ENCODE measurements around the gene DGKI.

Gene DGKI

DNA sequence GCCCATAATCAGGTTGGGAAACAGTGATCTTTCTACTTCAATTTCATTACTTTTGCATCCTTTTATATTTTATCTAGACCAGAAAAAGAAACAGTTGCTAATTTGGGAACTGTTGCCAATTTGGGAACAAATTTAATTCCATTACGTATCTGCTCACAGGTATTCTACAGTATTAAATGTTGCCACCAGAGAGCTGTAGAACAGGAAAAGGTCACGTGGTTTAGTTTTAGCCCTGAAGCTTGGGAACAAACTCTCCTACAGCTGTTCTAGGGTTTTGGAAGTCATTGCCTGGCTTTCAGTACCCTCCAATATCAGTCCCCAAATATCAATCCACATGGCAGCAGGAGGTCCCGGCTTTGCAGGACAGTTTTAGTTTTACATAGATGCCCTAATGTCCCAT, 172.7 kb downstream of the DGKI start:
- POLR2A ChIA-PET: no interaction called here
- CTCF ChIA-PET: interaction anchor here (1.6 kb wide), 1 partner anchor 18 kb away, joined by 7 read pairs; no protein-coding TSS in a partner anchor
- DNase-seq (ENCODE audit: extremely low spot score): no peak
- TF ChIP-seq ARNT (IDR thresholded peaks at IDR 0.05) (no peak), FOXK2 (IDR thresholded peaks at IDR 0.05) (no peak), SP1 (IDR thresholded peaks at IDR 0.05) (no peak), CTBP1 (IDR thresholded peaks at IDR 0.05; ENCODE audit: borderline replicate concordance) (no peak), HDGF (IDR thresholded peaks at IDR 0.05; ENCODE audit: borderline replicate concordance) (no peak), ZNF384 (IDR thresholded peaks at IDR 0.05) (no peak), SUZ12 (IDR thresholded peaks at IDR 0.05) (no peak), NFRKB (IDR thresholded peaks at IDR 0.05) (no peak), L3MBTL2 (conservative IDR thresholded peaks at IDR 0.05) (no peak), TARDBP (IDR thresholded peaks at IDR 0.05) (no peak), LEF1 (IDR thresholded peaks at IDR 0.05; ENCODE audit: borderline replicate concordance) (no peak), BHLHE40 (IDR thresholded peaks at IDR 0.05; ENCODE audit: borderline replicate concordance) (no peak)
- TF ChIP-seq, protein P1, sequence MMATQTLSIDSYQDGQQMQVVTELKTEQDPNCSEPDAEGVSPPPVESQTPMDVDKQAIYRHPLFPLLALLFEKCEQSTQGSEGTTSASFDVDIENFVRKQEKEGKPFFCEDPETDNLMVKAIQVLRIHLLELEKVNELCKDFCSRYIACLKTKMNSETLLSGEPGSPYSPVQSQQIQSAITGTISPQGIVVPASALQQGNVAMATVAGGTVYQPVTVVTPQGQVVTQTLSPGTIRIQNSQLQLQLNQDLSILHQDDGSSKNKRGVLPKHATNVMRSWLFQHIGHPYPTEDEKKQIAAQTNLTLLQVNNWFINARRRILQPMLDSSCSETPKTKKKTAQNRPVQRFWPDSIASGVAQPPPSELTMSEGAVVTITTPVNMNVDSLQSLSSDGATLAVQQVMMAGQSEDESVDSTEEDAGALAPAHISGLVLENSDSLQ (IDR thresholded peaks at IDR 0.05): no peak

DNA sequence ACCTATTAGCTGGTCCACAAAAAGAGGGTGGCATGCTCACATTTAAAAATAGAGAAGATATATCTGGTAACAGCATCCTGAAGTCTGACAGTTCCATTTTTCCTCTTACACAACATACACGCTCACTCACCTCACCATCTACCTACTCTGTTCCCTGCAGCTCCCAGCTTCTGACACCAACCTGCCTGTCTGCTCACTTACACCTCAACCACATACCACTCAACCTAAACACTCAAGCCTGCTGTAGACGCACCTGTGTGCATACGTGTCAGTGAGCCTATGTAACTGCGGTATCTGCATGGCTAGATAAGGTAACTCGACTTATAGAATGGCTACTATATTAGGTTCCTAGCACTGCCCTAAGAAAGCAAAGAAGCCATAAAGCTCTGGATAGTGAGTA, 174.9 kb downstream of the DGKI start:
- no peak for DNase-seq (ENCODE audit: extremely low spot score)
- TF ChIP-seq ELF4 (IDR thresholded peaks at IDR 0.05): no peak
- no peak for TF ChIP-seq ZNF384 (IDR thresholded peaks at IDR 0.05)
- no peak for TF ChIP-seq FOXM1 (IDR thresholded peaks at IDR 0.05; ENCODE audit: borderline replicate concordance)
- no peak for TF ChIP-seq SUZ12 (IDR thresholded peaks at IDR 0.05)
- TF ChIP-seq, protein P1 (IDR thresholded peaks at IDR 0.05): no peak
- TF ChIP-seq SP1 (IDR thresholded peaks at IDR 0.05): no peak
- no peak for TF ChIP-seq FOXK2 (IDR thresholded peaks at IDR 0.05)
- no peak for TF ChIP-seq HDGF (IDR thresholded peaks at IDR 0.05; ENCODE audit: borderline replicate concordance)
- TF ChIP-seq BHLHE40 (IDR thresholded peaks at IDR 0.05; ENCODE audit: borderline replicate concordance): no peak
- TF ChIP-seq LEF1 (IDR thresholded peaks at IDR 0.05; ENCODE audit: borderline replicate concordance): no peak
- TF ChIP-seq ARNT (IDR thresholded peaks at IDR 0.05): no peak
- TF ChIP-seq NFRKB (IDR thresholded peaks at IDR 0.05): no peak
- no peak for TF ChIP-seq CTBP1 (IDR thresholded peaks at IDR 0.05; ENCODE audit: borderline replicate concordance)
- TF ChIP-seq TARDBP (IDR thresholded peaks at IDR 0.05): no peak
- no peak for TF ChIP-seq L3MBTL2 (conservative IDR thresholded peaks at IDR 0.05)
- TF ChIP-seq FOXA1 (IDR thresholded peaks at IDR 0.05): no peak
- POLR2A ChIA-PET: no interaction called here
- CTCF ChIA-PET: interaction anchor here (1.0 kb wide), 1 partner anchor 232 kb away, joined by 3 read pairs; no protein-coding TSS in a partner anchor

DNA sequence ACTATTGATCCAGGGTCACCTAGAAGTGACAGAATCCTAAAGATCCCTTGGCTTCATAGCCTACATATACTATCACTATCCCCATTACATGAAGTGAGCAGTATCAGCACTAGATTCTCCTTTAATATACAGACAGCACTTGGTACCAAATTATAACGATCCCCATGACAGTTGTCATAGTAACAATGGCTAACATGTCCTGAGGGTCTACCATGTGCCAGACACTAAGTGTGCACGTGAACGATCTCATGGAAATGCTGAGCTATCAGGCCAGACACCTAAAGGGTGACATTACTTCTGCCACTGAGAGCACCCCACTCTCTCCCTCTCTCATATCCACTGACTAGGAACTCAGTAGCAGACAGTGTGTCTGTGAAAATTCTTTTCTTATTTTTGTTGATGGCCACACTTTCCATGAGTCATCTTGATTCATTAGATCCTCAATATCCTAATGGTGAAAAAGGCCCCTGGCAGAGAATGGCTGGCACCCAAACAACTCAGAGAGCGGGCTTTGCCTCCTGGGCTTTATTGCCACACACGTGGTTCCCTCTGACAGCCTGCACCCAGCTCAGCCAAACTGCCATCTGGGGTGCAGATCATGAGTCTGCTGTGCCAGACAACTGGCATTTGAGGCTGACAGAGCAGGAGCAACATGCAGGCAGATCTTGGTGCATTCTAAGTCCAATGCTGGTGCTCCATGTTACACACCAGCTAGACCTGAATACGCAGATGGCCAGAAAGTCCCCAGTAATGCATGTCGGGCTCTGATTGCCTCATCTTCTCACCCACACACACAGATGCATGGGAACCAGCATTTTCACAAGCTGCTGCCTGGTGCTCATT, 176.3 kb downstream of the DGKI start:
- TF ChIP-seq LEF1 (IDR thresholded peaks at IDR 0.05; ENCODE audit: borderline replicate concordance): no peak
- TF ChIP-seq FOXM1 (IDR thresholded peaks at IDR 0.05; ENCODE audit: borderline replicate concordance): no peak
- TF ChIP-seq ARNT (IDR thresholded peaks at IDR 0.05): no peak
- no peak for TF ChIP-seq SP1 (IDR thresholded peaks at IDR 0.05)
- TF ChIP-seq, protein P1 (IDR thresholded peaks at IDR 0.05): no peak
- no peak for TF ChIP-seq SUZ12 (IDR thresholded peaks at IDR 0.05)
- TF ChIP-seq FOXK2 (IDR thresholded peaks at IDR 0.05): no peak
- TF ChIP-seq HDGF (IDR thresholded peaks at IDR 0.05; ENCODE audit: borderline replicate concordance): no peak
- TF ChIP-seq CTBP1 (IDR thresholded peaks at IDR 0.05; ENCODE audit: borderline replicate concordance): no peak
- ChIA-PET POLR2A (no interaction called here), CTCF (interaction anchor here (1.0 kb wide), 1 partner anchor 234 kb away, joined by 3 read pairs; no protein-coding TSS in a partner anchor)
- DNase-seq (ENCODE audit: extremely low spot score): no peak

DNA sequence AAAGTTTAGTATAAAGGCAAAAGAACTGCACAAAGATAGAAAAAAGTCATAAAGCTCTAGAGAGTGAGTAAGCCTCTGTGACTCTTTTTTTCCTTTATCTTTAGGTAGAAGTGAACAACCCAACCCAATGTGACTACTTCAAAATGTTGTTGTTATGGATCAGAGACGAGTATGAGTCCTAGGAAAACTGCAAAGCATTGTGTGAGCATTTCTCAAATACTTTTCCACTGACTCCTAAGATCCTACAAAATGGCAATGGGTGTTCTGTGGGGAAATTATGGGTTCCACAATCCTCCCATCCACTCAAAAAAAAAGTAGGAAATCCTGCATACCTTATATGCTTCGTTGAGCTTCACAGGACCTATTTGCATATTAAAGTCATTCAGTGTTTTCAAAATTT, 177.1 kb downstream of the DGKI start:
- ChIA-PET CTCF (no interaction called here), POLR2A (no interaction called here)
- DNase-seq (ENCODE audit: extremely low spot score): no peak

DNA sequence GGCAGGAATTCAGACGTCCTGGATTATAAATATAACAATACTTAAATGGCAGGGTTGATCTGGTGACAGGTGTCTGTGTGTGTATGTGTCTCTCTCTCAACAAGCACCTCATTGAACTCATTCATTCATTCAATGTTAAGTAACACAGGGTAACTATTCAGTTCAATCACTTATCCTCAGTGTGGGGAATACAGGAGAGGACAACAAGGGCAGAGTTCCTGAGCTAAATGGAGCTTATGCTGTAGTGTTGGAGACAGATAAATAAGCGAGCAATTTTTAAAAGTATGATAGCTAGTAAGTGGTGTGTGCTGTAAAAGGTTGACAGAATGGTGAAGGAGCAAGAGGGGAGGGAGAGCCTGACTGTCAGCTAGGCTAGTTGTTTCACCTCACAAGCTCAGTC, 178.4 kb downstream of the DGKI start:
- no peak for DNase-seq (ENCODE audit: extremely low spot score)

More for the DNA sequence above, 177.1 kb downstream of the DGKI start:
- no peak for TF ChIP-seq BHLHE40 (IDR thresholded peaks at IDR 0.05; ENCODE audit: borderline replicate concordance)
- no peak for TF ChIP-seq FOXA1 (IDR thresholded peaks at IDR 0.05)
- no peak for TF ChIP-seq L3MBTL2 (conservative IDR thresholded peaks at IDR 0.05)

DNA sequence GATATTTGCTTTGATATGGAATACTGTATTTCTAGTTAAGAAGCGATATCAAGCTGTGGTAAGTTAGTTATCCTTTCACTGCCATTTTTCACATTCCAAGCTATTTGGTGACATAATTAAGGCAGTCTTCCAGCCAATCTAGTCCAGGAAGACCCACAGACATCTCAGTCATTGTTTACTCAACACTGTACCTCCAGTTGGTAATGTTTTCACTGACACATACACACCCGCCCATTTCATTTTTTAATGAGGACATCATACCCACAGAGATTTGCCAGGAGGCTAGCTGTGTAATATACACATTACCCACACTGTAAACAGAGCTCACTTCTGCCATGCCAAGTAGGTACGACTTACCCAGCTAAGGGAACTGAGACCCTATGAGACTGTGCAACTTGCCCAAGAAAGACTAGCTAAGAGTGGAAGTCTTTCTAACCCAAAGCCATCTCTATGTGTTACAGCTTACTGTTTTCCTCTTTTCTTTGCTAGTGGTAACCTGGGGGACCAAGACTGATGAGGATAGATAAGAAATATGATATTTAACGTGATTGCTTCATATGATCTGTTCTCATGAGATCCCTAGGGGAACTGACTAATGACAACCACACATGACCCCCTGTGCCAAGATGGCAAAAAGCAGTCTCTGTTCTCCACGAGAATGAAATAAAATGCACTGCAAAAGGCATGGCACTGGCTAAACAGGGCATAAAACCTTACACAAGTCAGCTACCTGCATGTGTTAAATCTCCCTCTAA, 179.0 kb downstream of the DGKI start:
- no peak for TF ChIP-seq BHLHE40 (IDR thresholded peaks at IDR 0.05; ENCODE audit: borderline replicate concordance)
- no peak for TF ChIP-seq SP1 (IDR thresholded peaks at IDR 0.05)
- TF ChIP-seq ARNT (IDR thresholded peaks at IDR 0.05): no peak
- no peak for TF ChIP-seq L3MBTL2 (conservative IDR thresholded peaks at IDR 0.05)
- TF ChIP-seq LEF1 (IDR thresholded peaks at IDR 0.05; ENCODE audit: borderline replicate concordance): no peak
- TF ChIP-seq, protein P1 (IDR thresholded peaks at IDR 0.05): no peak
- no peak for TF ChIP-seq SUZ12 (IDR thresholded peaks at IDR 0.05)
- TF ChIP-seq HDGF (IDR thresholded peaks at IDR 0.05; ENCODE audit: borderline replicate concordance): no peak
- TF ChIP-seq CTBP1 (IDR thresholded peaks at IDR 0.05; ENCODE audit: borderline replicate concordance): no peak
- no peak for TF ChIP-seq TARDBP (IDR thresholded peaks at IDR 0.05)
- TF ChIP-seq ELF4 (IDR thresholded peaks at IDR 0.05): no peak
- no peak for TF ChIP-seq FOXK2 (IDR thresholded peaks at IDR 0.05)
- no peak for TF ChIP-seq FOXM1 (IDR thresholded peaks at IDR 0.05; ENCODE audit: borderline replicate concordance)
- POLR2A ChIA-PET: no interaction called here
- CTCF ChIA-PET: interaction anchor here (1.0 to 1.1 kb wide), 2 partner anchors 12 to 41 kb away, joined by 3 read pairs; no protein-coding TSS in a partner anchor
- DNase-seq (ENCODE audit: extremely low spot score): no peak

More for the DNA sequence above, 178.4 kb downstream of the DGKI start:
- POLR2A ChIA-PET: no interaction called here
- CTCF ChIA-PET: interaction anchor here (1.0 to 1.1 kb wide), 2 partner anchors 13 to 42 kb away, joined by 3 read pairs; no protein-coding TSS in a partner anchor
- TF ChIP-seq HDGF (IDR thresholded peaks at IDR 0.05; ENCODE audit: borderline replicate concordance): no peak
- TF ChIP-seq CTBP1 (IDR thresholded peaks at IDR 0.05; ENCODE audit: borderline replicate concordance): no peak
- TF ChIP-seq ELF4 (IDR thresholded peaks at IDR 0.05): no peak
